Measurements from ENCODE around the gene OR5AN1. TPM values are rescaled to one million over a fixed set of nuclear protein-coding genes. Genes with fewer than 3 reads are reported as not detected.

Gene OR5AN1
- total and polyA plus RNA-seq, 2 experiments from 2014 or later, result not detected

DNA sequence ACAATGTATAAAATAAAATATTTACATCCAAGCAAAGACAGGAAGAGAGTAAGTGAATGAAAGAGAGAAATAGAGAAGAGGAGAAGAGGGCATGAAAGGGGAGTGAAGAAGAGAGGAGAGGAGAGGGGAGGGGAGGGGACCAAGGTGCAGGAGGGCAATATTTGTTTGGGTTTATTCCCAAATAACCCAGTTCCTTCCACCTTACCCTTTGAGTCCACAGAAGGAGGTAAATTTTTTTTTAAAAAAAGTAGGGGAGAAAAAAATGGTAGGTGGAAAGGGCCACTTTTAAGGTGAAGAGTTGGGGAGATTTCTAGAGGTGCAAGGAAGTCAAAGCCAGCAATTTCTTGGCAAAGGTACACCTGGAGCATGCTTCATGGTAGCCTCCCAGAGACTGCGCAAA, 2.1 kb upstream of the OR5AN1 start:
- H3K27me3 Mint-ChIP-seq (ENCODE audit: insufficient read depth, low read depth, poor library complexity), result peaks cover 1% of the 10 kb centered on the region
- peaks cover 7% of the 10 kb centered on the region; the same call in 1 of the 3 replicates for H3K36me3 Mint-ChIP-seq (ENCODE audit: low read depth)
- H3K4me3 Mint-ChIP-seq, result no peak overlapping the region
- H3K4me1 Mint-ChIP-seq, result no peaks in the 10 kb centered on the region
- H3K27ac Mint-ChIP-seq, result no peak overlapping the region
- Histone ChIP-seq H2AFZ (no peak overlapping the region), H3K27ac (ENCODE audit: low read depth) (no peak overlapping the region), H4K20me1 (replicated peaks; ENCODE audit: insufficient read depth) (no peaks in the 10 kb centered on the region), H3K4me2 (no peak overlapping the region), H3K27me3 (ENCODE audit: insufficient read depth) (no peaks in the 10 kb centered on the region), H3K9me2 (ENCODE audit: insufficient read depth) (no peaks in the 10 kb centered on the region), H3K4me1 (ENCODE audit: insufficient read depth) (no peaks in the 10 kb centered on the region), H3K36me3 (ENCODE audit: insufficient read depth) (no peaks in the 10 kb centered on the region), H3K4me3 (no peak overlapping the region), H3F3A (replicated peaks; ENCODE audit: low read depth) (no peaks in the 10 kb centered on the region), H3K79me2 (replicated peaks; ENCODE audit: insufficient read depth) (no peaks in the 10 kb centered on the region)
- TF ChIP-seq ZNF114 (CRISPR knock-in tag; IDR thresholded peaks at IDR 0.05) (no peak), STAT1 (IDR thresholded peaks at IDR 0.05; ENCODE audit: unreplicated experiment) (no peak)
- DNase-seq (ENCODE audit: low spot score), result no peak
- ATAC-seq, result no peak
- peaks cover 38% of the 10 kb centered on the region for H3K9me3 Mint-ChIP-seq

- H3K27ac ChIP-seq (ENCODE audit: low read depth), result no peak overlapping the region
- Mint-ChIP-seq H3K9me3 (peaks cover 23% of the 10 kb centered on the region), H3K4me3 (no peak overlapping the region), H3K4me1 (no peaks in the 10 kb centered on the region), H3K27ac (no peak overlapping the region), H3K27me3 (ENCODE audit: insufficient read depth, low read depth, poor library complexity) (peaks cover 1% of the 10 kb centered on the region), H3K36me3 (ENCODE audit: low read depth) (no peaks in the 10 kb centered on the region)
- no peak overlapping the region for H2AFZ ChIP-seq
- no peak for TF ChIP-seq ETS1 (IDR thresholded peaks at IDR 0.05)
- H3K27me3 ChIP-seq (ENCODE audit: insufficient read depth), result no peaks in the 10 kb centered on the region
- H4K20me1 ChIP-seq (replicated peaks; ENCODE audit: insufficient read depth), result no peaks in the 10 kb centered on the region
- H3F3A ChIP-seq (replicated peaks; ENCODE audit: low read depth), result no peaks in the 10 kb centered on the region
- H3K4me1 ChIP-seq (ENCODE audit: insufficient read depth), result no peaks in the 10 kb centered on the region
- no peaks in the 10 kb centered on the region for H3K9me2 ChIP-seq (ENCODE audit: insufficient read depth)
- no peaks in the 10 kb centered on the region for H3K79me2 ChIP-seq (replicated peaks; ENCODE audit: insufficient read depth)
- ATAC-seq (no peak), DNase-seq (ENCODE audit: low spot score) (no peak)
- H3K36me3 ChIP-seq (ENCODE audit: insufficient read depth), result no peaks in the 10 kb centered on the region
- no peak overlapping the region for H3K4me2 ChIP-seq
- H3K4me3 ChIP-seq, result no peak overlapping the region
These were observed 675 bp upstream of the OR5AN1 start for GRCh38 chr11:59358020-59358419.

DNA sequence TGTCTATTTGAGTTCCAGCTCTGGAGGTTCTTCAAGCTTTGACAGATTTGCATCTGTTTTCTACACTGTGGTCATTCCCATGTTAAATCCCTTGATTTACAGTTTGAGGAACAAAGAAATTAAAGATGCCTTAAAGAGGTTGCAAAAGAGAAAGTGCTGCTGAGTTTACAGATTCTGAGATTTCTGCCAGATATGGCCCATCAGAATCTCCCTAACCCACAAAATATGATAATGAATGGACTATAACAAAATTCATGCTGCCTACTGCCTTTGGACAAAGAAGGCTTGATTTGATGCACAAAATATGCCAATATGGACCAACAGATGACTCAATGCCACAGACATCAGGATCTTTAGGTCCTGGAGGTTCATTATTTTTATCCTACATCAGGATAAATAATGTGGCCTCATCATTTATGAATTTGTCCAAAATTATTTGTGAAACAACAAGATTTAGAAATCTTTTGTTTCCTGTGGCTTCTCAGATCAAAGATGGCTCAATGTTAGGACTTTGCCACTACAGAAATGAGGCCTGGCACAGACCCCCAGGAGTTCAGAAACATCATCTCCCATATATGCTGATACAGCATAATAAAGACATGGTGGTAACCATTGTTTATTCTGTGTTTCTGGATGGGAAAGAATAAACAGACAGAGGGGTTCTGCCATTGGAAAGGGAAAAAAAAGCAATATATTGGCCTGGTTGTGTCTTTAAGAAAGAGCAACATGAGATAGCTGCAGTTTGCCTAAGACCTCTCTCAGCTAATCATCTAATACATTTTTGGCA, 6.7 kb downstream of the OR5AN1 start:
- Mint-ChIP-seq H3K4me3 (no peak overlapping the region), H3K4me1 (no peaks in the 10 kb centered on the region; the same call in 2 of the 3 replicates), H3K36me3 (ENCODE audit: low read depth) (0 out of 3 replicates have a peak, but pooled peaks cover 3% of the 10 kb centered on the region), H3K27ac (no peak overlapping the region), H3K27me3 (ENCODE audit: insufficient read depth, low read depth, poor library complexity) (peaks cover 4% of the 10 kb centered on the region), H3K9me3 (peaks cover 21% of the 10 kb centered on the region; the same call in 2 of the 3 replicates)
- Histone ChIP-seq H4K20me1 (replicated peaks; ENCODE audit: insufficient read depth) (no peaks in the 10 kb centered on the region), H2AFZ (no peak overlapping the region), H3K79me2 (replicated peaks; ENCODE audit: insufficient read depth) (no peaks in the 10 kb centered on the region), H3K4me1 (ENCODE audit: insufficient read depth) (no peaks in the 10 kb centered on the region), H3K36me3 (ENCODE audit: insufficient read depth) (no peaks in the 10 kb centered on the region), H3F3A (replicated peaks; ENCODE audit: low read depth) (no peaks in the 10 kb centered on the region), H3K4me3 (no peak overlapping the region), H3K9me2 (ENCODE audit: insufficient read depth) (0 out of 2 replicates have a peak, but pooled peaks cover 10% of the 10 kb centered on the region), H3K27me3 (ENCODE audit: insufficient read depth) (no peaks in the 10 kb centered on the region), H3K27ac (ENCODE audit: low read depth) (no peak overlapping the region), H3K4me2 (no peak overlapping the region)
- no peak for DNase-seq (ENCODE audit: low spot score)
- ATAC-seq, result no peak
- TF ChIP-seq ZNF331 (CRISPR knock-in tag; IDR thresholded peaks at IDR 0.05; ENCODE audit: low read depth), result no peak
- TF ChIP-seq STAT1 (IDR thresholded peaks at IDR 0.05; ENCODE audit: unreplicated experiment), result no peak
- TF ChIP-seq EZH2 (IDR thresholded peaks at IDR 0.05; ENCODE audit: low read depth, unreplicated experiment), result no peak
- TF ChIP-seq CTCF (conservative IDR thresholded peaks at IDR 0.05; ENCODE audit: low read depth in 2 of 2), result no peak
- TF ChIP-seq POLR2AphosphoS5 (IDR thresholded peaks at IDR 0.05; ENCODE audit: low read depth), result no peak
- TF ChIP-seq ETS1 (IDR thresholded peaks at IDR 0.05), result no peak
- no peak for TF ChIP-seq JUNB (IDR thresholded peaks at IDR 0.05; ENCODE audit: unreplicated experiment)
- TF ChIP-seq CREB1 (CRISPR knock-in tag; IDR thresholded peaks at IDR 0.05; ENCODE audit: low read depth), result no peak
